GM12872 (cell line): ENCODE data around the gene PGP.

Source experiments
- TF ChIP-seq, protein P1 (sequence below): IDR thresholded peaks from 3 replicates; pipeline ENCODE4 v1.5.1; 2011; ENCODE audit warnings: low read depth, mild to moderate bottlenecking, low read length, moderate library complexity; ENCODE audit not compliant: insufficient read depth

PGP gene

DNA sequence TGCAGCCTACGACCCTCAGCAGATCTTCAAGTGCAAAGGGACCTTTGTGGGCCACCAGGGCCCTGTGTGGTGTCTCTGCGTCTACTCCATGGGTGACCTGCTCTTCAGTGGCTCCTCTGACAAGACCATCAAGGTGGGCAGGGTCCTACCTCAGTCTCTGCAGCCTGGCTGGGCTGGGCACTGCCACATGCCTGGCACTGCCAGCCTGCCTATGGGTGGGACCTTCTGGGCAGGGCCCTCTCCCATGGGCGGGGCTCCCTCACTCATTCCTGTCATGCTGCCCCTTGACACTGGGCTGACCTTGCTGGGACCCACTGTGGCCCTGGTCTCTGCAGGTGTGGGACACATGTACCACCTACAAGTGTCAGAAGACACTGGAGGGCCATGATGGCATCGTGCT, 40.7 kb downstream of the PGP start:
- TF ChIP-seq, protein P1, sequence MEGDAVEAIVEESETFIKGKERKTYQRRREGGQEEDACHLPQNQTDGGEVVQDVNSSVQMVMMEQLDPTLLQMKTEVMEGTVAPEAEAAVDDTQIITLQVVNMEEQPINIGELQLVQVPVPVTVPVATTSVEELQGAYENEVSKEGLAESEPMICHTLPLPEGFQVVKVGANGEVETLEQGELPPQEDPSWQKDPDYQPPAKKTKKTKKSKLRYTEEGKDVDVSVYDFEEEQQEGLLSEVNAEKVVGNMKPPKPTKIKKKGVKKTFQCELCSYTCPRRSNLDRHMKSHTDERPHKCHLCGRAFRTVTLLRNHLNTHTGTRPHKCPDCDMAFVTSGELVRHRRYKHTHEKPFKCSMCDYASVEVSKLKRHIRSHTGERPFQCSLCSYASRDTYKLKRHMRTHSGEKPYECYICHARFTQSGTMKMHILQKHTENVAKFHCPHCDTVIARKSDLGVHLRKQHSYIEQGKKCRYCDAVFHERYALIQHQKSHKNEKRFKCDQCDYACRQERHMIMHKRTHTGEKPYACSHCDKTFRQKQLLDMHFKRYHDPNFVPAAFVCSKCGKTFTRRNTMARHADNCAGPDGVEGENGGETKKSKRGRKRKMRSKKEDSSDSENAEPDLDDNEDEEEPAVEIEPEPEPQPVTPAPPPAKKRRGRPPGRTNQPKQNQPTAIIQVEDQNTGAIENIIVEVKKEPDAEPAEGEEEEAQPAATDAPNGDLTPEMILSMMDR: no peak

DNA sequence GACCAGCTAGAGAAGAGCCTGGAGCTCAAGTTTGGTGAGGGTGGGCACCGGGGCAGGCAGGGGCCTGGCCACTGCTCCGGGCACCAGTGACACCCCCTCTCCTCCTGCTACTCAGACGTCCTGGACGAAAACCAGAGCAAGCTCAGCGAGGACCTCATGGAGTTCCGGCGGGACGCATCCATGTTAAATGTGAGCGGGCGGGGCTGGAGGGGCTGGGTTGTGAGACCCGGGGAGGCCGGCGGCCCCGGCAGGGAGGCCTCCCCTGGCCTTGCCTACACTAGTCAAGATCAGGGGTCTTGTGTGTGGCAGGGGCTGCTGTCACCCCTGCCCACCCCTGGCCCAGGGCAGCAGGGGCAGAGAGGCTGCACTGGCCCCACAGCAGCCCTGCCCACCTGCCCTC, 41.3 kb downstream of the PGP start:
- TF ChIP-seq, protein P1: no peak

DNA sequence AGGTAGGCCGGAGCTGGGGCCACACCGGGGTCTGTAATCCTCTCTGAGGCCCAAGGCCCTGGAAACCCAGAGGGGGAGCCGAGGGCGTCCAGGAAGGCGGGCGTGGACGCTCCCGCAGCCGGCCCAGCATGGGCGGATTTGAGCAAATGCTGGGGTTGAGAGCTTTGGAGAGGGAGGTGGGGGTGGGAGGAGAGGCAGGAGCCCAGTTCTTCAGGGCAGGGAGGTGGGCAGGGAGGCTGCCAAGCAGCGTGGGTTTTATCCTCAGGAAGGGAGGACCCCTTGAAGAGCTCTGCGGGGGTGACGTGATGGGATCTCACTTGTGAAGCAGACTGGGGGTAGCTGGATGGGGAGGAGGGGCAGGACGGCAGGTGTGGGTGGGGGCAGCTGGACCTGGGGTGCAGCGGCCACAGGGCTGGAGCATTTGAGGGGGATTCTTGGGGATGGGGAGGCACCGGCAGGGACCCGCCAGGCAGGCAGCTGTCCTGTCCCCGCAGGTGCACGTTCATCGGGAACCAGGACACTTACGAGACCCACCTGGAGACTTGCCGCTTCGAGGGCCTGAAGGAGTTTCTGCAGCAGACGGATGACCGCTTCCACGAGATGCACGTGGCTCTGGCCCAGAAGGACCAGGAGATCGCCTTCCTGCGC, 41.8 kb downstream of the PGP start:
- TF ChIP-seq, protein P1: no peak

DNA sequence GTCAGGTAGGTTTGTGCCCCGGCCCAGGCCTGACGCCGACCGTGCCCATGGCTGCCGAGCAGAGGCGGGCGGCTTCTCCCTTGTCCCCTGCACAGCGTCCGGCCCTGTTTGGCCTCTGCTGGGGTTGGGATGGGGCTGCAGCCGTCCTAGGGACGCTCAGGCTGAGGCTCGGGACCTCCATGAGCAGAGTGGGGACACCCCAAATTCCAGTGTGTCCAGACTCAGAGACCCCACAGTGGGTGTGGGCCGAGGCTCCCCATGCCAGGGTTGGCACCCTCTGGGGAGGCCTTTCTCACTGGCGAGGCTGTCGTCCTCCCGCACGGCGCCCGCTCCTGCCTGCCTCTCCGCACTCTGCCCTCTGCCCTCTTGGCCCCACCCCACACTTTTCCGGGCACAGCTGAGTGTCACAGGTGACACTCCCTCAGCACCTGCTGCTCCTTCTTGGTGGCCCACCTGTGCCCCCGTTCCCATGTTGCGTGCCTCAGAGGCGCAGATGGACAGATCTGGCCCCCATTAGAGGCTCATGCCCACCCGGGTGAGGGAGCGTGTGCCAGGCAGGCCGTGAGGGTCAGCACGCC, 43.0 kb downstream of the PGP start:
- TF ChIP-seq, protein P1: no peak

DNA sequence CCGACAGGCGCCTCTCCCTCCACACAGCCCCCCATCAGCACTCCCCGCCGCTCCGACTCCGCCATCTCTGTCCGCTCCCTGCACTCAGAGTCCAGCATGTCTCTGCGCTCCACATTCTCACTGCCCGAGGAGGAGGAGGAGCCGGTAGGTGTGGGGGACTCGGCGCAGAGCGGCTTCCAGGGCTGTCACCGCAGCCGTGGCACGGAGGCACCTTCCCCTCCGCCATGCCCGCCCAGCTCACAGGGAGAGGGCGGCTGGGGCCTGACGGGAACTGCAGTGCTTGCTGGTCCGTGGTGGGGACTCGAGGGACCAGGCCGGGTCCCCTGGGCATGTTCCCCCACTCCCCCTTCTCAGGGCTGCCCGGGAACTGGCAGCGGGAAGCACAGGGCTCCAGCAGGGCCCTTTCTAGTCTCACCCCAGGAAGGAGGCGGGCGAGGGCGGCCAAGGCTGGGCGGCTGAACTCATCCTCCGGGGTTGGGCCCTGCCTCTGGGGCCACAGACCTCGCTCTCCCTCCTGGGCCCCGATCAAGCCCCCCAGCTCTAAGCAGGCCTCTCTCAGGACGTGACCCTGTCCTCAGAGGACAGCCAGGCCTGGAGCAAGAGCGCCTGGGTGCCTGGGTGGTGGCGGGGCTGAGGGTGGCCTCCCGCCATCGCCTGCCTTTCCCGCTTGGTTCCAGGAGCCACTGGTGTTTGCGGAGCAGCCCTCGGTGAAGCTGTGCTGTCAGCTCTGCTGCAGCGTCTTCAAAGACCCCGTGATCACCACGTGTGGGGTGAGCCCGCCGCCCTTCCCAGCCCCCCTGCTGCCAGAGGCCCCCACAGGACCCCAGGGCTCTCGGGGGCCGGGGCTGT, 43.8 kb downstream of the PGP start:
- TF ChIP-seq, protein P1: no peak

DNA sequence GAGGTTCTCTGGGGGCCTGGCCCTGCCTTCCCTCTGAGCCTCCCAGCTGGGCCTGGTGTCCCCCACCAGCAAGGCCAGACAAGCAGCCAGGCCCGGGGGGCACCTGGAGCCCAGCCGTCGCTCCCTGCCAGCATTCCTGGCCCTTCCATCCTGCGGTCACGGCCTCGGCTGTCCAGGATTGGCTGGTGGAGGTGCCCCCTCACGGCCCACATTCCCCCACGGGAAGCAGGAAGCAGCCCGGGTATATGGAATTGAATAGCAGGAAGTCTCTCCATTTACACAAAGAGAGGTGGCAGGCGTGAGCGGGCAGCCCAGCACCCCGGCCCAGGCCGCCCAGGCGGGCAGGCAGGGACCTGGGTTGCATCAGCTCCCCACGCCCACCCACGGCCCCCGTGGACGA, 44.6 kb downstream of the PGP start:
- TF ChIP-seq, protein P1: no peak

DNA sequence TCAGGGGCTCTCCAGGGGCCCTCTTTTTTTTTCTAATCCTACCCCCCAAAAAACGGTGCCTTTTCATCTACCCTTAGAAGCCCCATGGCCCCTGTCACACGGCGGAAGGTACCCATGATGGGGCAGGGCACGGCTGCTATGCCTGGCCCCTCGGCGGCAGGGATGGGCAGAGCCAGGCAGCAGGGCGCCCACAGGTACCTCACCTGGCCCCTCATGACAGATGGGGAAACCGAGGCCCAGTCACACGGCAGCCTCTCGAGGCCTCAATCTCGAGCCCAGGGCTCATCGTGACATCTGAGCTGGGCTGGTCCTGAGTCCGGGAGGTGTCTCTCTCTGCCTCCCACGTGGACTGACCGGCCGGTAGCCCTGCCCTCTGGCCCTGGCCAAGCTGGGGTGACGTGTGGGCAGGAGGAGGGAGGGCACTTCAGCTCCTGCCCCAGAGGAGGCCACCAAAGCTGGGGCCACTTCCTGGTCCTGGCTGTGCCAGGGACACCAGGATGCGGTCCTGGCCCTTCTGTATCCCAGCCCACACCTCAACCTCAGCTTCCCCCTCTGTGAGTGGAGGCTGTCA, 47.5 kb downstream of the PGP start:
- TF ChIP-seq, protein P1: no peak
